Measurements from ENCODE around the gene CIROP.

CIROP gene

DNA sequence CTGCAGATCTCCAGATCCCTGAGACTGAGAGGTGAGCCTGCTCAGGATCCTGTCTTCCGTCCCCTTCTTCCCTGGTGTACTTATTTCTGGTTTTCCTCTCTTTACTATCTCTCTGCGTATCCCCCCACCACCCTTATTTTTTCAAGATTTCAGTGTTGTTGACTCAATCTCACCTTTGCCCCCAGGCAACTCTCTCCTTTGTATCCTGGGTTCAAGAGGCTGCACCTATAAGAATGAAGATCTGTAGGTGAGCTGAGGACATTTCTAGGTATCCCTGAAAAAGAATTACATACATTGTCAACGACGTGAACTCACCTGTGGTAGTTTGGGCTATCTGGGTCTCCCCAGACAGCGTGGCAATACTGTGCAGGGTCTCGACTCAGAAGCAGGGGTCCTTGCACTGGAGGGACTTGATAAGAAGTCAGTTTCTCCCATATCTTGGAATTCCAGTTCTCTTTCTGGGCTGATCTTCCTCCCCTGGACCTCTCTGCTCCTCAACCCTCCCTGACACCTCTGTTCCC is 659 bp downstream of the CIROP start:
- Histone ChIP-seq H3K9me3 (replicated peaks in 1 of 11) (peaks cover 0 to 17% (median 12%) of the 10 kb centered on the region in 11 experiments; a peak in 18 of 22 replicates), H3K36me3 (peaks cover 0 to 13% (median 4%) of the 10 kb centered on the region in 11 experiments; a peak in 17 of 22 replicates), H3K4me1 (peaks cover 10 to 52% (median 16%) of the 10 kb centered on the region in 10 experiments; a peak in 19 of 20 replicates), H3K27ac (no peak overlapping the region), H3K4me3 (no peak overlapping the region), H3K27me3 (no peaks in the 10 kb centered on the region), H3K9ac (peak overlapping the region in 1 of 11 experiments; percentile 45; a peak in 1 of 22 replicates), H3K4me2 (0 out of 22 replicates have a peak overlapping the region, but pooled peaks of 1 of the 11 experiments have one; percentile 61), H4K20me1 (peaks cover 0 to 36% (median 20%) of the 10 kb centered on the region in 11 experiments; a peak in 15 of 22 replicates)
- no peak for TF ChIP-seq Cebpa-rat (IDR thresholded peaks at IDR 0.05)

DNA sequence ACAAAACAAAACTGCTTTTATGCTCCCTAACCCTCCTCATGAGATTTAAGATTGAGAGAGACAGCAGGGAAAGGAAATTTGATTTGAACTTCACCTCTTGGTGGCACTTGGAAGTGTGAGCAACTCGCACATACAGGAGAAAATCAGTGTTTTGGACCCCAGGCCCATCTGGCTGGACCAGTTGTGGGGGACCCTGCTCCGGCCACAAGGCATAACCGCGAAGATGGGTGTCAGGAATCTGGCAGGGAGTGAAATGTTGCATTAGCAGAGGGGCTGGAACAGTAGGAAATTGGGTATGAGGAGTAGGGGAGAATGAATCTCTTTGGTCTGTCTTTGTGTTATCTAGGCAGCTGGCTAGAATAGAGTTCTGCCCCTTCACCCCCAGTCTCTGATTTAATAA is 1.2 kb downstream of the CIROP start:
- Histone ChIP-seq H3K4me3 (no peak overlapping the region), H3K27ac (no peak overlapping the region), H3K36me3 (peaks cover 3 to 18% (median 10%) of the 10 kb centered on the region in 11 experiments), H3K4me1 (peaks cover 10 to 57% (median 16%) of the 10 kb centered on the region in 10 experiments; a peak in 19 of 20 replicates), H4K20me1 (peaks cover 0 to 40% (median 21%) of the 10 kb centered on the region in 11 experiments; a peak in 15 of 22 replicates), H3K9me3 (replicated peaks in 1 of 11) (peaks cover 0 to 14% (median 7%) of the 10 kb centered on the region in 11 experiments; a peak in 18 of 22 replicates), H3K9ac (no peak overlapping the region), H3K27me3 (no peaks in the 10 kb centered on the region), H3K4me2 (no peak overlapping the region)
- no peak for TF ChIP-seq Cebpa-rat (IDR thresholded peaks at IDR 0.05)

- 0 out of 22 replicates have a peak overlapping the region, but pooled peaks of 1 of the 11 experiments have one; percentile 26 for H3K4me2 ChIP-seq
- H3K4me3 ChIP-seq, result no peak overlapping the region
- H3K9me3 ChIP-seq (replicated peaks in 1 of 11), result peaks cover 0 to 6% (median 0%) of the 10 kb centered on the region in 11 experiments; a peak in 3 of 22 replicates
- TF ChIP-seq Cebpa-rat (IDR thresholded peaks at IDR 0.05), result no peak
- peaks cover 11 to 26% (median 18%) of the 10 kb centered on the region in 11 experiments for H3K36me3 ChIP-seq
- peaks cover 10 to 64% (median 18%) of the 10 kb centered on the region in 10 experiments for H3K4me1 ChIP-seq
- peaks cover 0 to 47% (median 26%) of the 10 kb centered on the region in 11 experiments; a peak in 16 of 22 replicates for H4K20me1 ChIP-seq
- no peak overlapping the region for H3K9ac ChIP-seq
- no peak overlapping the region for H3K27ac ChIP-seq
- no peaks in the 10 kb centered on the region for H3K27me3 ChIP-seq
These were observed 2.0 kb downstream of the CIROP start for GRCh38 chr14:23102801-23103200.

- H4K20me1 ChIP-seq, result peaks cover 0 to 52% (median 30%) of the 10 kb centered on the region in 11 experiments; a peak in 16 of 22 replicates
- peaks cover 16 to 33% (median 24%) of the 10 kb centered on the region in 11 experiments for H3K36me3 ChIP-seq
- peak overlapping the region in 1 of 11 experiments; percentile 26; a peak in 1 of 22 replicates for H3K4me2 ChIP-seq
- TF ChIP-seq Cebpa-rat (IDR thresholded peaks at IDR 0.05), result no peak
- H3K4me3 ChIP-seq, result no peak overlapping the region
- no peak overlapping the region for H3K9ac ChIP-seq
- H3K27ac ChIP-seq, result no peak overlapping the region
- peaks cover 0 to 2% (median 0%) of the 10 kb centered on the region in 11 experiments; a peak in 1 of 22 replicates for H3K9me3 ChIP-seq (replicated peaks in 1 of 11)
- no peaks in the 10 kb centered on the region for H3K27me3 ChIP-seq
- H3K4me1 ChIP-seq, result peaks cover 13 to 71% (median 23%) of the 10 kb centered on the region in 10 experiments
These were observed 2.7 kb downstream of the CIROP start for GRCh38 chr14:23101986-23102625.

DNA sequence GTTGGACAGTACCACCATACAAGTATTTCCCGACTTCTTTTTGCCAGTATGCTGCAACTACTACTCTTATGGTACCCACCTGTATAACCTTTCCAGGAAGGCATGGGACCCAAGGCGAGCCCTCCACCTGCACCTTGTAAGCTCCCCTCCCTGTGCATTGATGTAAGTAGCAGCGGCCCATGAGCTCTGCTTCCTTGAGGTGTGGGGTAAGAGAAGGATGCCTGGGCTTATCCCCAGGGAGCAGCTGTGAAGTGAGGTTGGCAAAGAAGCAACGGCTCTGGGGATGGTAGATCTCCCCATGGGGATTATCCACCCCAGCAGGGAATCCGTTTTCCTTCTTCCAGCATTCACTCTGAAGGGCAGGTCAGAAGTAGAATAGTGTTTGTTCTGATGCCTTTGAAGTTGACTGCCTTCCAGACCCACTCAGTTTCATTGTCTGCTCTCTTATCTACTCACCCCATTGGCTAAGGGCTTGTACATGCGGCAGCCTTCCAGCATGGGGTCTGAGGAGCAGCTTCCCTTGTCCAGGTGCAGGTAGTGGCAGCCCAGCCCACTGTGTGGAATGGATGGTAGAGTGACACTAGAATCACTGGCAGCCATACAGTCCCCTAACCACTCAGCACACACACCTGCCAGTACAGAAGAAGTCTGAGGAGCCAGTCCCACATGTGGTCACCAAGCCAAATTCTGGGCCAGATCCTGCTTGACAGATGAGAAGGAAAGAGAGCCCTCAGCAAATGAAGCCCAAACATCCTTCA is 3.4 kb downstream of the CIROP start:
- no peak for TF ChIP-seq Cebpa-rat (IDR thresholded peaks at IDR 0.05)
- Histone ChIP-seq H3K4me1 (peaks cover 20 to 75% (median 30%) of the 10 kb centered on the region in 10 experiments), H3K4me2 (peak overlapping the region in 7 of 11 experiments; percentile 10 to 49 (median 26); a peak in 11 of 22 replicates), H4K20me1 (peaks cover 0 to 58% (median 35%) of the 10 kb centered on the region in 11 experiments; a peak in 16 of 22 replicates), H3K9ac (no peak overlapping the region), H3K27me3 (no peaks in the 10 kb centered on the region), H3K4me3 (no peak overlapping the region), H3K27ac (no peak overlapping the region), H3K9me3 (replicated peaks in 1 of 11) (no peaks in the 10 kb centered on the region), H3K36me3 (peaks cover 16 to 34% (median 27%) of the 10 kb centered on the region in 11 experiments)

DNA sequence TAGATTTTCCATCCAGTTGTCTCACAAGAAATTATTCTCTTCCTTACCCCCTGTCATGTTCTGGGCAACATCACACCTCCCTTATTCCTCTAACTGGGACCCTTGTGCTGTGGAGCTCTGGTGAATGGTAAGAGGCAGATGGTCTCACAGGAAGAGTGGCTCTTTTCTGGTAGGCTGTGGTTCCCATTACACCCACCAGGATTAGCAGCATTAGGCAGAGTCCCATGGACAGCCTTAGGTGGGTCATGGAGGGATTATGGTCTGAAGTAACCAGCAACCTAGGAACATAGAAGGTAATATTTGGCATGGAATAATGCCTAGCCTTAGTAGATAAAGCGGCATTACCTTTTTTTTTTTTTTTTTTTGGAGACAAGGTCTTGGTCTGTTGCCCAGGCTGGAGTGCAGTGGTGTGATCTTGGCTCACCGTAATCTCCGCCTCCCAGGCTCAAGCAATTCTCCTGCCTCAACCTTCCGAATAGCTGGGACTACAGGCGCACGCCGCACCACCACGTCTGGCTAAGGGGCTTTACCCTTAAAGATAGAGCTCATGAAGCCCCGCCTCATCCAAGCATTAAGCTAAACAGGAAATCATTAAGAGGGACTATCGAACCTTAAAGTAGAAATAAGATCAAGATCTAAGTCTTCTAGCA is 5.5 kb downstream of the CIROP start:
- TF ChIP-seq Cebpa-rat (IDR thresholded peaks at IDR 0.05), result no peak
- Histone ChIP-seq H3K27ac (no peak overlapping the region), H3K9ac (no peak overlapping the region)

GRCh38 chr14:23097786-23098185 is 7.0 kb downstream of the CIROP start:
- no peak overlapping the region for H3K9ac ChIP-seq
- peak overlapping the region in 10 of 11 experiments; percentile 84 to 97 (median 87); a peak in 14 of 22 replicates for H3K4me2 ChIP-seq
- peaks cover 33 to 67% (median 47%) of the 10 kb centered on the region in 10 experiments for H3K4me1 ChIP-seq
- no peak overlapping the region for H3K27ac ChIP-seq
- H3K9me3 ChIP-seq (replicated peaks in 1 of 11), result no peaks in the 10 kb centered on the region
- H3K27me3 ChIP-seq, result no peaks in the 10 kb centered on the region
- H4K20me1 ChIP-seq, result peaks cover 18 to 75% (median 51%) of the 10 kb centered on the region in 11 experiments; a peak in 21 of 22 replicates
- H3K4me3 ChIP-seq, result peak overlapping the region in 3 of 10 experiments; percentile 75 to 84 (median 80); a peak in 5 of 20 replicates
- peaks cover 24 to 43% (median 33%) of the 10 kb centered on the region in 11 experiments for H3K36me3 ChIP-seq
- TF ChIP-seq Cebpa-rat (IDR thresholded peaks at IDR 0.05), result no peak

More for the DNA sequence above, 5.5 kb downstream of the CIROP start:
- Histone ChIP-seq H3K27me3 (no peaks in the 10 kb centered on the region), H3K4me3 (no peak overlapping the region), H3K9me3 (replicated peaks in 1 of 11) (no peaks in the 10 kb centered on the region), H4K20me1 (peaks cover 3 to 60% (median 36%) of the 10 kb centered on the region in 11 experiments; a peak in 20 of 22 replicates), H3K4me1 (peaks cover 20 to 57% (median 33%) of the 10 kb centered on the region in 10 experiments), H3K36me3 (peaks cover 16 to 34% (median 27%) of the 10 kb centered on the region in 11 experiments), H3K4me2 (peak overlapping the region in 2 of 11 experiments; percentile 1 to 92; a peak in 1 of 22 replicates)

Data from BLaER1 treated with 17β-estradiol and CSF1 and Interleukin-3, amounts not matched to agents 10 nM and 100 nM (cell line).